SK-N-MC (cell line): ENCODE results near the gene TNFRSF8.

Experiments used
- EZH2 ChIP-seq: fragments of 200-600 bp; sonication (generic); IDR thresholded peaks from one replicate; pipeline ENCODE4 v1.6.1; 2017; ENCODE audit warnings: antibody characterized with exemption
- FOXP2 ChIP-seq: optimal IDR thresholded peaks from 2 replicates; pipeline ENCODE3; 2011; ENCODE audit warnings: mild to moderate bottlenecking, moderate library complexity; ENCODE audit not compliant: insufficient read depth; ENCODE audit errors: extremely low read length, control extremely low read depth
- POLR2AphosphoS5 ChIP-seq: IDR thresholded peaks from 2 replicates; pipeline ENCODE4 v1.6.1; 2012; ENCODE audit warnings: mild to moderate bottlenecking, low read depth, low read length, borderline replicate concordance

- TF ChIP-seq EZH2 (no peak), POLR2AphosphoS5 (no peak), FOXP2 (no peak)
These were observed 87.5 kb downstream of the TNFRSF8 start for GRCh38 chr1:12150456-12151200.
